HG02970 (cell line): ENCODE measurements around the gene NDOR1.

Source experiments
- ATAC-seq: cut with Tn5 transposase; IDR thresholded peaks from one replicate; pipeline ENCODE4 v1.9.1; 2021; ENCODE audit warnings: mild to moderate bottlenecking, moderate library complexity, moderate number of reproducible peaks; ENCODE audit not compliant: unreplicated experiment, low FRiP score

NDOR1 gene

DNA sequence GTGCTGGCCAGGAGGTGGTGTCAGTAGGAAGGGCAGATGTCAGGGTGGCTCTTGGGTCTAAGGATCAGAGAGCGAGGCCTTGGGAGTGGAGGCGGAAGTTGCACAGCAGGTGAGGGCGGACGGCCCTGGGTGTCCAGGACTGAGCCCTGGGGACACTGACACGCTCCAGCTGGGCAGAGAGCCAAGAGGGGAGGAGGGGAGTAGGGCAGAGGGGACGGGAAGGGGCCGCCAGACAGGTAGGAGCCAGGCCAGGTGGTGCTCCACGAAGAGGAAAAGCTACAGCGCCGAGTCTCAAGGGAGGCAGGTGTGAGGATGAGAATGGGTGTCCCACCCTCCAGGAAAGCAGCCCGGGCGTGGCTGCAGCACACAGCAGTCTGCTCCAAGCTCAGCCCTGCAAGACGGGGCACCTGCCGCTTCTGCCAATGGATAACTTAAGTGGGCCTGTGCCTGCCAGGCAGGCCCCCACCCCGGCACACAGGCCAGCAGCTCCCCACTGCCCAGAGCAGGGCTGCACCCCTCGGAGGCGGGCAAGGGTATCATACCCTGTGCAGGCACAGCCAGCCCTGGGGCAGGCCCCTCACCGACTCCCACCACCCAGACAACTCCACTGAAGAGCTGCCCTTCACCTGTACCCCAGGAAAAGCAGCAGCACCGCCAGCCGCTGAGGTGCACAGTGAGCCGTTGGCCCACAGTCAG is 9.8 kb upstream of the NDOR1 start:
- ATAC-seq = no peak

DNA sequence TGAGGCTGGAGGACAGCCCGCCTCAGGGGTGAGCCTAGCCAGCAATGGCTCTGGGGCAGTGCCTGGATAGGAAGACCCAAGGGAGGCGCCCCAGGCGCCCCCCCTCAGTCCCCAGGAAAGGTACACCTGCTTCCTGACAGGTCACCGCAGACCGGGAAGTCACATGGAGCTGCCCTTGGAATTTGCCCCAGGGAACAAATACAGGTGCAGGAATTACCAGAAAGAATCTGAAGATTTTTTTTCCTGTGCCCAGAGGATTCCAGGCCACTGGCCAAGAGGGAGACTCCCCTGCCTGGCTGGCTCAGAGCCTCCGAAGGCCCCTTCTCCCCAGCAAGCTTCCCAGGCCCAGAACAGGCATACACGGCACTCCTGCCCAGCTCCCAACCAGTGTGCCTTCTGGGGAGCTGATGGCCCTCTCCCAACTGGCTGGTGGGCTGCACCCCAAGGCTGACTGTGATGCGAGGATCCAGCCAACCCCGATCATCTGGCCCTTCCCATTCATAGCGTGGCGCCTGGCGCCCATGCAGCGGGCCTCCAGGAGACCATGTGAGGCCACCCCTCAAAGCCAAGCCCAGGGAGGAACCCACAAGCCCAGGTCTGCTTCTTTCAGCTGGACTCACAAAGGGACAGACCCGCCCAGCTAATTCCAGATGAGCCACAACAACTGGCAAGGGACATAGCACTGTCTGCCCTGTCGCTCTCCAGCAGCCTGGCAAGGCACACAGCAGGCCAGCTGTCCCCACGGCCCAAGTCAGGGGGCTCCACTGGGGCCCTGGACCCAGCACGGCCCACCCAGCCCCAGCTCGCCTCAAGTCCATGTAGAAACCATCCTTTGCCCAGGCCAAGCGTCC is 7.2 kb upstream of the NDOR1 start:
- no peak for ATAC-seq

DNA sequence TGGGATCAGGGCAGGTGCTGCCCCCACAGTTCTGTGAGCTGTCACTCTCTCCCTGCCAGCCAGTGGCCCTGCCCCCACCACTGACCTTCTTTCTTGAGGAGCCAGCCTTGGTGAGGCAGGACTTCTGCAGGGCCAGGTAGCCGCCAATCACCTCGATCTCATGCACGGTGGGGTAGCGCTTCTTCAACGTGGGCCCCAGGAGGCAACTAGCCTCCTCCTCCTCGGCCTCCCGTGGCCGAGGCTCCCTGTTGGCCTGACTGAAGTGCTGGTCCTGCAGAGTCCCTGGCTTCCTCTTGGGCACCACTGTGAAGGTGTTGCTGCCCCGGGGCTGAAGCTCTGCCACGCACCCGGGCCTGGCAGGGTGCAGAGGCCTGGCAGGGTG is 6.6 kb upstream of the NDOR1 start:
- no peak for ATAC-seq

DNA sequence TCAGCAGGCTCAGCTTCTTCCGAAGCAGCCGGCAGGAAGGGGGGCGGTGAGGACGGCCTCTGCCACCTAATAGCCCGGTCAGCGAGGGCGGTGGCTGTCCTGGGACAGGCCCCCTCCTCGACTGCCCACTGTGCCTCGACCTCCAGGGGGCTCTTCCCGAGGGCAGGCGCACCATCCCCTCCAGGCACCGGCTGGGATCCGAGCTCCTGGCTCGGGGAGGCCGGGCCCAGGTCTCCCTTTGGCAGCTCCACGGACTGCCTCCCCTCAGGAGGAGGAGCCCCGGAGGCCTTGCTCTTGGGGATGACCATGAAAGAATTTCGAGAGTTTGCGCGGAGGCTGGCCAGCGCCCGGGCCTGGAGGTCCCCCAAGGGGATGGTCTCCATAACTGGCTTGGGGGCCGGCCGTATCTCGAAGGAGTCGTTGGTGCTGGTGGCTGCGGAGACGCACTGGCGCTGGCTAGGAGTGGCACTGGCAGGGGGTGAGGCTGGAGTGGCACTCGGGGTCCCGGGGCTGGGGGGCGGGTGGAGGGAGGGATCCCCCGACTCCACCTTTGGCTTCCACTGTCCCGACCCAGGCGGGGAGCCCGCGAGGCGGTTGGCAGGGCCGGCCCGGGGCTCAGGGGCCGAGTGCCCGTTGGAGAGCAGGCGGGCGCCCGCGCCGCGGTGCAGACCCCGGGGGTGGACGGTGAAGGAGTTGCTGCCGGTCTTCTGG is 5.9 kb upstream of the NDOR1 start:
- no peak for ATAC-seq

DNA sequence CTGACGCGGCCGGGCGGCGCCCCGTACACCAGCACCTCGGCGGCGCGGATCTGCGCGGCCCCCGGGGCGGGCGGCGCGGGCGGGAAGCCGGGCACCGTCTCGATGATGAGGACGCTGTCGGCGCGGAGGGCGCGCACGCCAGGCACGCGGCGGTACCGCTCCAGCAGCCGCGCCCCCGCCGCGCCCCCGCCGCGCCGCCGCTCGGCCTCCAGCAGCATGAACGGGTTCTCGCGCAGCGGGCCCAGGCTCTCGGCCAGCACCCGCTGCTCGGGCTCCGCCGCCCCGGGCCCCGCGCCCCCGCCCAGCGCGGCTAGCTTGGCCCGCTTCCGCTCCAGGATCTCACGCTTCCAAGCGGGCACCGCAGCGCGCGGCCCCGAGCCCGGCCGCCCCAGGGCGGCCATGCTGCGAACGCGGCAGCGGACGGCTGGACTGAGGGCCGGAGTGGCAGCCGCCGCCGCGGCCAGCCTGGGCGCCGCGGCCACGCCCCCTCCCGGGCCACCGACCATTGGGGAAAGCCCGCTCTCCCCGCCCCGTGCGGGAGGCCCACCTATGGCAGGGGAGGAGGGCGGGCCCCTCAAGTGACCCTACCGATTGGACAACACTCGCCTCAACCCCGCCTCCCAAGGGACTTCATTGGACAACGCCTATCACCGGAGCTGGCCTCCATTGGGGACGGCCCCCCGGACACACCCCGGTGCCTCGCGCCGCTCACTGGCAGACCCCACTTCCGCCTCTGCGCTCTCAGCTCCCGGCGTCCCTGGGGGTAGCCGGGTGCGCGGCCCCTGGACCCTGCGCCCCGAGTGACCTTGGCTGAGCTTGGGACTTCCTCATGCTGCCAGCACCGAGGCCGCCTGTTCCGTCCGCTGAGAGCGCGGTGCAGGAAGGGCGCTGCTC is 4.9 kb upstream of the NDOR1 start, which contains the start of gene TPRN:
Gene TPRN, minus strand, starts transcription at position 431 of the 894 bp plus-strand sequence. Its CDS starts 30 bp downstream, at position 401.
- peak; percentile 85 for ATAC-seq

DNA sequence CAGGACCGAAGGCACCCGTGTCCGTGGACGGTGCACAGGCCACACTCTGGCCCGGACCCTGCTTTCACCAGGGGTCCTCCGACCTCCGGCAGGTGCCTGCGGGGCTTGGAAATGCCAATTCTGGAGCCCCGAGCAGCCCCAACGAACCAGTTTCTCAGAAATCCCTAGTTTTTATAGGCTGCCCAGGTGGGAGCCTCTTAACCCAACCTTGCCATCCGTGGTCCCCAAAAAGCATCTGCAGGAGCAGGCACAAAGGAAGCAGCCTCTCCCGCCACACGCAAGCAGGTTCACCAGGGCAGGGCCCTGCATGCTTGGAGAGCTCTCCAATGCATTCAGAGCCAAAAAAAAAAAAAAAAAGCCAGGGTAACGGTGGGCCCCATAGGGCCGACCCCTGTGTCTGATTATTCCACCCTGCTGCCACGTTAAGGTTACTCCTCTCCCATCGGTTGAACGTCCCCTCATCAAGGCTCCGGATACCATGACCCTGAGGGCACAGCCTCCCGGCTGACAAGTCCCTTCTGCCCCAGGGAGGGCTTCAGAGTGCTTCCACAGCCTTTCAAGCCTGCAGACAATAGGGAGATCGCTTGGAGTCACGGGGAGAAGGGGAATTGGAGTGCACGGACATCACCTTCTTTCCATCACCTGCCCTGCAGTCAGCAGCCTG is 4.2 kb upstream of the NDOR1 start:
- ATAC-seq = no peak

DNA sequence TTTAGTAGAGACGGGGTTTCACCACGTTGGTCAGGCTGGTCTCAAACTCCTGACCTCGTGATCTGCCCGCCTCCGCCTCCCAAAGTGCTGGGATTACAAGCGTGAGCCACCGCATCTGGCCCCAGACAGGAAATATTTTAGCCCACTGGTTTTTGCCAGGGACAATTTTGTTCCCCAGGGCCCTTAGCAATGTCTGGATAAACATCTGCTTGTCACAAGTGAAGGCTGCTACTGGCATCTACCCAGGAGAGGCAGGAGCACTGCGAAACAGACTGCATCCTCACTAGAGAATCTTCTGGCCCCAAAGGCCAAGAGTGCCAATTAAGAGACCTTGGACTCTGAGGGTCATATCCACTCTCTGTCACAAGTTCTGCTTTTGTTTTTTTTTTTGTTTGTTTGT is 2.5 kb upstream of the NDOR1 start:
- no peak for ATAC-seq

DNA sequence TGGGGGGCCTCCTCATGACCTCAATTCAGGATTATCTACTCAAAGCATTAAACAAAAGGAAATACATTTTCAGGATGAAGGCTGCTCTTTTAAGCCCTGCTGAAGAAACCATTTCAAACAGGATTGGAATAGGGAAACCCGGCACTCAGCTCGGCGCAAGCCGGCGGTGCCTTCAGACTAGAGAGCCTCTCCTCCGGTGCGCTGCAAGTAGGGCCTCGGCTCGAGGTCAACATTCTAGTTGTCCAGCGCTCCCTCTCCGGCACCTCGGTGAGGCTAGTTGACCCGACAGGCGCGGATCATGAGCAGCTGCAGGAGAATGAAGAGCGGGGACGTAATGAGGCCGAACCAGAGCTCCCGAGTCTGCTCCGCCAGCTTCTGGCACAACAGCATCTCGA is 772 bp upstream of the NDOR1 start:
- ATAC-seq = no peak

DNA sequence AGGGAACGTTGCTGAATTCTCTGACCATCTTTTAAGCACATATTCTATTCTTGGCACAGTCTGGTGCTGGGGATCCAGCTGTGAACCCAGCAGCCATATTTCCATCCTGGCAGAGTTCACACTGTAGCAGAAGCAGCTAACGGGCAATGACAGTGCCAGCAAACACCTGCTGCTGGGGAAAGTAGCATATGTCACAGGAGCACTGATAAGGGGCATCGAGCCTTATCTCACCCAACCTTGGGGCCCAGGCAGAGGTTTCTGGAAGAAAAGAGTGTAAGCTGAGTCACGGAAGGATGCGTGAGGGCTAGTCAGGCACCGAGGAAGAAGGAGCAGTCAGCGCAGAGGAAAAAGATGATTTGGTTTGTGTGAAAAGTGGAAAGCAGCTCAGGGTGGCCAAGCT is 1.1 kb downstream of the NDOR1 start:
- no peak for ATAC-seq

DNA sequence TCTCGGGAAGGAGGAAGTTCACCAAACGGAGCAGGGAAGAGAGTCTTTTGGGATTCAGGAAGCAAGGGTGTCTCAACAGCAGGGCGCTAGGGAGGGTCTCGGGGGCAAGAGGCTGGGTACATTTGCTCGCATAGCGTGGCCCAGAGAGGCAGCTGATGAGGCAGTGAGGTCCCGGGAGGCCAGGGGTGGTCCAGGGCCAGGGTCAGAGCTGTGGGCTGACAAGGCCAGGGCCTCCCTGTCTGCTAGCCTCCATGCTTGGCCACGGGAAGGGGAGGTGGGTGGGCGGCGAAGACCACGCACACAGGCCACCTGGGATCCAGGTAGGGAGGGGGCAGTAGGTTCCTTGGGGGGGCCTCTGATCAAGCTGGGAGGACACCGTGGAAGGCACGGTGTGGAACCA is 6.0 kb downstream of the NDOR1 start:
- no peak for ATAC-seq

DNA sequence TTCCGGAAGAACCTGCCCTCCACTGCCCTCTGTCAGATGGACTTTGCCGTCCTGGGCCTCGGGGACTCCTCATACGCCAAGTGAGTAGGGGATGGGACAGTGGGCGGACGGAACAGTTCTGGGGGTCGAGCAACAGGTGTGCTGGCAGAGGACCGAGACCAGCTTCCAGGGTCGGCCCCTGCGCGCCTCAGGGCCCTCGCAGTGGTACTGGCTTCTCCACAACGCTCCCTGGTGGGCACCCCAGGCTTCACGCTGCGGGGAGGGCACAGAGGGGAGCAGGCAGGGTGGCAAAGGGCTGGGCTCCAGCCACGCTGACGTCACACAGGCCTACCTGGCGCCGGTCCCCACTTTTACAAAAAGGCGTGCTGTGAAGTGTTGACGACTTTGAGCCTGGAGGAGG is 7.0 kb downstream of the NDOR1 start:
- ATAC-seq = no peak

DNA sequence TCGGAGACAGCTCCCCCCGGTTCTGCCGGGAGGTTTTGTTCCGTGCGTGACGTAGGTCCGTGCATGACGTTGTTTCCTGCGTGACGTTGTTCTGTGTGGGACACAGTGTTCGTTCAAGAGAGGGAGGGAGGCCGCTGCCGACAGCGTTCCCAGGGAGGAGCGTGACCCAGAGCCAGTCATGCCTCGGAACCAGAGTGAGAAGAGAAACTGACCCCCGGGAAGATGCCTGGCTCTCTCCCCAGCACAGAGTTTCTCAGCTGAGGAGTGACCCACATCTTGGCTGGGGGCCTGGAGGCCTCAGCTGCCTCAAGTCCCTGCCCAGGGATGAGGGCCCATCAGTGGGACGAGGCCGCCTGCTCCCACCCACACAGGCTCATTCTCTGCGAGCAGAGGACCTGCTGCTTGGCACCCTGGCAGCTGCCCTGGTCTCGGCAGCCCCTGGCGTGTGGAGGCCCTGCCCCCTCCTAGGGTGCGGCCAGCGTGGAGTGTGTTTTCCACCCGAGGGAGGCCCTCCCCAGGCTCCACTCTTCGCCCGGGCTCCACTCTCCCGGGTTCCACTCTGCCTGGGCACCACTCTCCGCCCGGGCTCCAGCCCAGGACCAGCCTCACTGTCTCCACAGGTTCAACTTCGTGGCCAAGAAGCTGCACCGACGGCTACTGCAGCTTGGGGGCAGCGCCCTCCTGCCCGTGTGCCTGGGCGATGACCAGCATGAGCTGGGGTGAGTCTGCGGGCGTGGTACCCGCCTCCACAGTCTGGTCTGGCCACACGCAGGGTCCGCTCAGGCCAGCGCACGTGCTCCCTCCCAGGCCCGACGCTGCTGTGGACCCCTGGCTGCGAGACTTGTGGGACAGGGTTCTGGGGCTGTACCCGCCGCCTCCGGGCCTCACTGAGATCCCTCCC is 7.9 kb downstream of the NDOR1 start:
- ATAC-seq = no peak

DNA sequence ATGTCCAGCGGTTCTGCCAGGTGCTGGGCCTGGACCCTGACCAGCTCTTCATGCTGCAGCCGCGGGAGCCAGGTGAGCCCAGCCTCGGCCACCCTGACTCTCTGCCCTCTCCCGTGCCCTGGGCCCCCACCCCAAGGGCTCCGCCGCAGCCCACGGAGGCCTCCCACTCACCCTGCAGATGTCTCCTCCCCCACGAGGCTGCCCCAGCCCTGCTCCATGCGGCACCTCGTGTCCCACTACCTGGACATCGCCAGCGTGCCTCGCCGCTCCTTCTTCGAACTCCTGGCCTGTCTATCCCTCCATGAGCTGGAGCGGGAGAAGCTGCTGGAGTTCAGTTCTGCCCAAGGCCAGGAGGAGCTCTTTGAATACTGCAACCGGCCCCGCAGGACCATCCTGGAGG is 9.1 kb downstream of the NDOR1 start:
- ATAC-seq = no peak

DNA sequence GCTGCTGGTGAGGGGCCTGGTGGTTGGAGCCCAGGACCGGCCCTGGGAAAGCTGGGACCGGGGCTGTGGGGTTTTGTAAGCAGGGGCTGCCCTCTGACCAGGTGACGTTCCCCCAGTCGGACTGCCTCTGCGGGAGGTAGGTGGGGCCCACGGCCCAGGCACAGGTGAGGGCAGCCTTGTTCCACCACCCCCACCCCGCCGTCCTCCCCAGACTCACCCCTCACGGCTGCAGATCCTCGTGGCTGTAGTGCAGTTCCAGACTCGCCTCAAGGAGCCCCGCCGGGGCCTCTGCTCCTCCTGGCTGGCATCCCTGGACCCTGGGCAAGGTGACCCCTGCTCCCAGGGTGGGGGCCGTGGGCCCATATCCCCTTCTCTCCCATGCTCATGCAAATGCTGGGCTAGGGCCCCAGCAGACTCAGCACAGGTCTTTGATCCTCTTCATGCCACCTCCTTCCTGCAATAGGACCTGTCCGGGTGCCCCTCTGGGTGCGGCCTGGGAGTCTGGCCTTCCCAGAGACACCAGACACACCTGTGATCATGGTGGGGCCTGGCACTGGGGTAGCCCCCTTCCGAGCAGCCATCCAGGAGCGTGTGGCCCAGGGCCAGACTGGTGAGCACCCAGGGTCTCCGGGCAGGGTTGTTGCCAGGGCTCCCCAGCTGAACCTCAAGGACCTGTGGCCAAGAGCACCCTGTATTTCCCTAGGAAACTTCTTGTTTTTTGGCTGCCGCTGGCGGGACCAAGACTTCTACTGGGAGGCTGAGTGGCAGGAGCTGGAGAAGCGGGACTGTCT is 9.9 kb downstream of the NDOR1 start:
- no peak for ATAC-seq

DNA sequence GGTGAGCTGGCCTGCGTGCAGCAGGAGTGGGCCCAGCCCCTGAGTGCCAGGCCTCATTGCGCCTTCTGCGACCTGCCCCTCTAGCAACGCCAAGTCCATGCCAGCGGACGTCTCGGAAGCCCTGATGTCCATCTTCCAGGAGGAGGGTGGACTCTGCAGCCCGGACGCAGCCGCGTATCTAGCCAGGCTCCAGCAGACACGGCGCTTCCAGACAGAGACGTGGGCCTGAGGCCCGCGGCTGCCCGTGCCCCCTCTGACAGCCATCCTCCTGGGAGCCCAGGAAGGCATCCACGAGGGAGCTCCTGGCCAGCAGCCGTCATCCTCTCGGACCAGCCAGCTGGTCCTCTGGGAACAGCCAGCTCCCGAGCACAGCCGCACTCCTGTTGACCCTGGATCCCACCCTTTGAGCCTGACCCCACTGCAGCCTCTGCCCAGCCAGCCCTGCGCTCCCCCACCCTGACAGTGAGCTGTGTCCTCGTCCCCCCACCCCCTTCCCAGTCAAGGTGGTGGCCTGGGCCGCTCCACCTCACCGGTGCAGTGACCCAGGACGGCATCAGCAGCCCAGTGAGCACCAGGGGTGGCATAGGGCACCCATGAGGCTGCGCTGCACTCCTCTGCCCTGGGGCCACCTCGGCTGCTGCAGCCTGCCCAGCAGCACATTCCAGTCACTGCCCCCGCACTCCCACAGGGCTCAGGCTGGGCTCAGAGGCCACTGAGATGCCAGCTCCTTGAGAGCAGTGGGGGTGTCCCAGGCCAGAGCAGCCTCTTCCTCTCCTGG is 10.9 kb downstream of the NDOR1 start:
- no peak for ATAC-seq

DNA sequence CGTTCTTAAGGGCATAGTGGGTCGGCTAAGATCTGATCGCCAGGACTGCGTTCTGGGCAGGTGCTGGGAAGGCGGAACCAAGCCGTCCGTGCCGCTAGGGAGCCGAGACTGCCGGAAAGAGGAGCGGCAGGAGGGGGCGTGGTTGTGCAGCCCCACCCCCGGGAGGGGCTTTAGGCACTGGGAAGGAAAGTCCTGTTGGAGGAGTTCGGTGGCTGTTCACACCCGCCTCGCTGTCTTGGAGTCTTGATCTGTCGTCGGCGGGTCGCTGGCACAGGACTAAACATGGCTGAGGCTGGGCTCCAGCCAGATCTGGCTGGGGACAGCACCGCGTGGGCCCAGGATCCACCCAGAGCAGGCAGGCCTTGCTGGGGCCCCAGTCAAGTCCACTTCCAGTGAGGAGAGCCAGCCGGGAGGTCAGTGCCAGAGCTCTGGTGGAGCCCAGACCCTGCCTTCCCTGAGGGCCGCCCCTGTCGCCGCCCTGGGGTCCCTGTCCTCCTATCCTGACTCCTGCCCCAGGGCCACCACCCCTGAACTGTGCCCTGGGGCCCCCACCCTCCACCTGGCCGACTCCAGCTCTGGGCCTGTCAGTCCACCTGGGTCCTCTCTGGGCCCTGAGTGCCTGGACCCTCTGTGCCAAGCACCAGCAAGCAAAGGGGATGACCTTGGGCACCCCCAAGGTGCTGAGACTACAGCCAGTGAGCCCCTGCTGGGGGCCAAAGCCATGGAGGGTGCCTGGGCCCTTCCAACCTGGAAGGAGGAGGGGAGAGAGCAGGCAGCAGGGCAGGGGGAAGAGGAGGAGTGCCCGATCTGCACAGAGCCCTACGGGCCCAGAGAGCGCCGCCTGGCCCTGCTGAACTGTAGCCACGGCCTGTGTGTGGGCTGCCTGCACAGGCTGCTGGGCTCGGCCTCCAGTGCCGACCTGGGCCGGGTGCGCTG is 12.0 kb downstream of the NDOR1 start:
- ATAC-seq = no peak
